ENCODE results near the gene CAMTA1. TPM values are rescaled to one million over a fixed set of nuclear protein-coding genes. Genes with fewer than 3 reads are reported as not detected.

The CAMTA1 gene
- total RNA-seq, 1 donor from 2014 or later: 38.1 TPM

DNA sequence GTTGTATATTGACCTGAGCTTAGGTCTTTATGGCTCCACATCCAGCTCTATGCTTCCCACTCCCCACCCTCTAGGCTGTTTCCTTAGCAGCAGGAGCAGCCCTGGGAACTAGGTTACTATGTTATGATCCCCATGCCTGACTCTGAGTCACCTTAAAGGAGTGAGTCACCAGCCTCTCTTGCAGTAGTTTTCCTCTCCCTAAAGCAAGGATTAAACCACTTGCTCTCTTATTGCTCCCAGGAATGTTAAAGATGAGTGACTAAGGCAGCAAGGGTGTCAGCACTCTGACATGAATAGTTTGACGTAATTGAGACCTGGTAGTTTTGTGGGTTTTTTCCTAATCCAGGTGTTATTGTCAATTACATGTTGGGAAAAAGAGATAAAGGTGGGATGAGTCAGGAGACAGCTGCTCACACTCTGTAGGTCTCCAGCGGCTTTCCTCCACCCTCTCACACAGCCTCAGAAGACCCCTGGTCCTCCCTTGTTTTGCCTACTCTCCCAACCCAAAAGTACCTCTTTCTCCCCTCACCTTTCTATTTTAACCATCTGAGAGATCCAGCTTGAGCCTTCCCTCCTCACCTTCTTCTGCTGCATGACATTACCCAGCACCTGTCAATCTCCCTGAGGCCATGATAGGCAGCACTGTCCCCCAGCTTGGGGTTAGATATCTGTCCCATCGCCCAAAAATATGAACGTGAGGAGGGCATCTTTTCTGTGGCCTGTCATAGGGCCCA, 616.7 kb downstream of the CAMTA1 start:
- Histone ChIP-seq H3K4me3 (ENCODE audit: low read length in 3 of 3) (no peak overlapping the region), H3K27ac (ENCODE audit: low read depth, low read length) (no peak overlapping the region), H3K9ac (ENCODE audit: low read depth in 1 of 3, low read length in 3 of 3) (no peak overlapping the region), H3K4me1 (ENCODE audit: control insufficient read depth in 3 of 3, insufficient read depth in 3 of 3, low read length in 3 of 3) (no peaks in the 10 kb centered on the region), H3K27me3 (ENCODE audit: control insufficient read depth in 3 of 3, insufficient read depth in 3 of 3, low read length in 3 of 3) (no peaks in the 10 kb centered on the region), H3K36me3 (ENCODE audit: control insufficient read depth in 3 of 3, insufficient read depth in 3 of 3, low read length in 3 of 3) (no peaks in the 10 kb centered on the region), H3K9me3 (ENCODE audit: control insufficient read depth in 3 of 3, low read length in 3 of 3) (no peaks in the 10 kb centered on the region)

GRCh38 chr1:7402548-7402850, 617.2 kb downstream of the CAMTA1 start:
- Histone ChIP-seq H3K9ac (ENCODE audit: low read depth in 1 of 3, low read length in 3 of 3) (no peak overlapping the region), H3K27me3 (ENCODE audit: control insufficient read depth in 3 of 3, insufficient read depth in 3 of 3, low read length in 3 of 3) (no peaks in the 10 kb centered on the region), H3K9me3 (ENCODE audit: control insufficient read depth in 3 of 3, low read length in 3 of 3) (no peaks in the 10 kb centered on the region), H3K4me1 (ENCODE audit: control insufficient read depth in 3 of 3, insufficient read depth in 3 of 3, low read length in 3 of 3) (no peaks in the 10 kb centered on the region), H3K36me3 (ENCODE audit: control insufficient read depth in 3 of 3, insufficient read depth in 3 of 3, low read length in 3 of 3) (no peaks in the 10 kb centered on the region), H3K4me3 (ENCODE audit: low read length in 3 of 3) (no peak overlapping the region), H3K27ac (ENCODE audit: low read depth, low read length) (no peak overlapping the region)

DNA sequence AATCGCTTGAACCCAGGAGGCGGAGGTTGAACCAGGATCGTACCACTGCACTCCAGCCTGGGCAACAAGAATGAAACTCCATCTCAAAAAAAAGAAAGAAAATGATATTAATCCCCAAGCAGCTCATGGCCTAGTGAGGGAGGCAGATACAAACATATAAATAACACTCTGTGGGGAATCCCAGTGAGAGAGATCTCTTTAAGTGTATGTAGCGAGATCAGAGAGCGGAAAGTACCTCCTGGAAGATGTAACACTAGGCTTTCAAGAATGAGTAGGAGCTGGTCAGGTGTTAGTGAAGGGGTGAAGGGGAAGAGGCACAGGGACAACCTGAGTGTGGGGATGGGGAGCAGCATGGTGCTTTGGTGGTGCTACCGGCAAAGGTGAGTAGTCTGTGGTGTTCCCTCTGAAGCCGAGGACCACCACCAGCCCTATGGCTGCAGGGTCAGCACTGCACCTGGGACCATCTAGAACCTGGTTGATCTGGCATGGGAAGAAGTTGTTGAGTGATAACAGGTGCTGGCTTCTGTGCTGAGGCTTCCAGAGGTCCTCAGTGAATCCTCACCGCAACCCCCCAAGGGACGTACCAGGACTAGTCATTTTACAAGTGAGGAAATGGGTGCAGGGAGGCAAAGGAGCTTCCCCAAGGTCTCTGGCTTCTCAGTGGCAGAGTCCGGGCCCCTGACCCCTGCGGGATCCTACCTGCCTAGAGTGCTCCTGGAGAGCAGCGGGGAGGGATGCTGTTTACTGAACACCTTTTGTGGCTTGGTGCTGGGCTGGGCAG, 618.2 kb downstream of the CAMTA1 start:
- H3K4me3 ChIP-seq (ENCODE audit: low read length in 3 of 3): no peak overlapping the region
- H3K9me3 ChIP-seq (ENCODE audit: control insufficient read depth in 3 of 3, low read length in 3 of 3): no peaks in the 10 kb centered on the region
- peaks cover 0 to 4% (median 0%) of the 10 kb centered on the region in 3 donors for H3K27me3 ChIP-seq (ENCODE audit: control insufficient read depth in 3 of 3, insufficient read depth in 3 of 3, low read length in 3 of 3)
- no peak overlapping the region for H3K9ac ChIP-seq (ENCODE audit: low read depth in 1 of 3, low read length in 3 of 3)
- H3K36me3 ChIP-seq (ENCODE audit: control insufficient read depth in 3 of 3, insufficient read depth in 3 of 3, low read length in 3 of 3): no peaks in the 10 kb centered on the region
- no peaks in the 10 kb centered on the region for H3K4me1 ChIP-seq (ENCODE audit: control insufficient read depth in 3 of 3, insufficient read depth in 3 of 3, low read length in 3 of 3)
- H3K27ac ChIP-seq (ENCODE audit: low read depth, low read length): no peak overlapping the region

- no peak overlapping the region for H3K27ac ChIP-seq (ENCODE audit: low read depth, low read length)
- no peak overlapping the region for H3K9ac ChIP-seq (ENCODE audit: low read depth in 1 of 3, low read length in 3 of 3)
- no peaks in the 10 kb centered on the region for H3K9me3 ChIP-seq (ENCODE audit: control insufficient read depth in 3 of 3, low read length in 3 of 3)
- no peaks in the 10 kb centered on the region for H3K4me1 ChIP-seq (ENCODE audit: control insufficient read depth in 3 of 3, insufficient read depth in 3 of 3, low read length in 3 of 3)
- peaks cover 0 to 5% (median 0%) of the 10 kb centered on the region in 3 donors for H3K27me3 ChIP-seq (ENCODE audit: control insufficient read depth in 3 of 3, insufficient read depth in 3 of 3, low read length in 3 of 3)
- H3K4me3 ChIP-seq (ENCODE audit: low read length in 3 of 3): no peak overlapping the region
- no peaks in the 10 kb centered on the region for H3K36me3 ChIP-seq (ENCODE audit: control insufficient read depth in 3 of 3, insufficient read depth in 3 of 3, low read length in 3 of 3)
Observed at GRCh38 chr1:7404046-7404742, 618.9 kb downstream of the CAMTA1 start.

DNA sequence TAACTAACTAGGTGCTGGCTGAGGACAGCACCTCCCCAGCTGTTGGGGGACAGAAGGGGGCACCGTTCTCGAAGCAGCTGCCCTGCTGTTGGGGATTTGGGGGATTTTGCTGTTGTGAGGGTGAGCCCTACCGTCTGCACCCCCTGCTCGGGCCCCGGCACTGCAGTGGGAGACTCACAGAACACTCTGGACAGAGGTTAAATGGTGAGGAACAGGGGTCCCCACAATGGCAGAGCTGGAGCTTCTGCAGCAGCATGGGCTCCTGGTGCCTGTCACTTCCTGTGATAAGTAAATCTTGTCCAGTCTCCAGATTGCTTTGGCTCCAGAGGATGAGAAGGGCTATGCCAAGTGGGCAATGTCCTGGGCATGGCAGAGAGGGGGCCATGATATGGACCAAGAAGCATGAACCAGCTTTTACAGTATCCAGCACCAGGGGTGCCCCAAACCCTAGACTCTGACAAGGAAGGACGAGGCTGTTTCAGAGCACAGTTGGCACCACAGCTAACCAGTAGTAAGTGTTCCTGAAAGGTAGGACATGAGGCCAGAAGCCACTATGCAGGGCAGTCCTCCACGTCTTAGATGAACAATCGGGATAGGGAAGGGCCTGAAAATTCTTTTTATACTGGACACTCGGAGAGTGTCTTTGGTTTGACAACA, 620.7 kb downstream of the CAMTA1 start:
- H3K27me3 ChIP-seq (ENCODE audit: control insufficient read depth in 3 of 3, insufficient read depth in 3 of 3, low read length in 3 of 3): peaks cover 0 to 6% (median 0%) of the 10 kb centered on the region in 3 donors
- no peak overlapping the region for H3K27ac ChIP-seq (ENCODE audit: low read depth, low read length)
- no peaks in the 10 kb centered on the region for H3K36me3 ChIP-seq (ENCODE audit: control insufficient read depth in 3 of 3, insufficient read depth in 3 of 3, low read length in 3 of 3)
- no peaks in the 10 kb centered on the region for H3K4me1 ChIP-seq (ENCODE audit: control insufficient read depth in 3 of 3, insufficient read depth in 3 of 3, low read length in 3 of 3)
- no peak overlapping the region for H3K9ac ChIP-seq (ENCODE audit: low read depth in 1 of 3, low read length in 3 of 3)
- no peaks in the 10 kb centered on the region for H3K9me3 ChIP-seq (ENCODE audit: control insufficient read depth in 3 of 3, low read length in 3 of 3)
- no peak overlapping the region for H3K4me3 ChIP-seq (ENCODE audit: low read length in 3 of 3)

DNA sequence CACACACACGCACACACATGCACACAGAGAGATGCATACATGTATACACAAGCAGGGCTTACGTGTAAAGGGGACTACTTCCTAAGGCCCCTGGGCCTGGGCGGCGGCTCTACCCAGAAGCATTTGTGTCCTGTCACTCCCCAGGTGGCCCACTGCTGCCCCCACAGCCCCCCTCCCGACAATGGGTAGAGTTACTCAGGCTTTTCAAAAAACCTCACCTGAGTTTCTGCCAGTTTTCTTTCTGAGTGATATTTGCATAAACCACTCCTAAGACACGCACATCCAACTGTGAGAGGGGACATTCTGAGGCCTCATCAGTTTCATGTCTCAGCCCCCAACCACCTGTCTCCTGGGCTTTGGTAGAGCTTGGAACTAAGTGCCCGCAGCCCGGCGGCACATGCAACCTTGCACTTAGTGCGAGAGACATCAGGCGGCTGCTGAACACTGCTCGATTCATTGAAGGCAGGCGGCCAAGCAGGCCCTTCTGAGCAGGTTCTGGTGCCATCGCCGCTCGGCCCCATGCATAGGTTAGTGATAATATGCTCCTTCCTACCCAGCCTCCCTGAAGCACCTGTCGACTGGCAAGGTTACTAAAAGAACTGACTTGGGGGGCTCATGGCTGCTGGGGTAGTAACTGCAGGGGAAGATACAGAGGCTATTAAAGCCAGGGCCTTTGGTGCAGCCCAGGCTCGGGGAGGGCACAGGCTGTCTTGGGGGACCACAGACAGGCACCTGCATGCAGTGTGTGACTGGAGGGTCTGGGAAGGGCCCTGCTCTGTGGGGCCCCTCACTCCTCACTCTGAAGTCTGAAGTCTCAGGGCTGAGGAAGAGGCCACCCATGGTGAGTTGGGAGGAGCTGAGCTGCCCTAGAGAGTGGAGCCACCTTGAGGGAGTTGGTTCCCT, 621.6 kb downstream of the CAMTA1 start:
- Histone ChIP-seq H3K27ac (ENCODE audit: low read depth, low read length) (no peak overlapping the region), H3K27me3 (ENCODE audit: control insufficient read depth in 3 of 3, insufficient read depth in 3 of 3, low read length in 3 of 3) (peaks cover 0 to 6% (median 0%) of the 10 kb centered on the region in 3 donors), H3K4me3 (ENCODE audit: low read length in 3 of 3) (no peak overlapping the region), H3K9ac (ENCODE audit: low read depth in 1 of 3, low read length in 3 of 3) (no peak overlapping the region), H3K9me3 (ENCODE audit: control insufficient read depth in 3 of 3, low read length in 3 of 3) (no peaks in the 10 kb centered on the region), H3K36me3 (ENCODE audit: control insufficient read depth in 3 of 3, insufficient read depth in 3 of 3, low read length in 3 of 3) (no peaks in the 10 kb centered on the region), H3K4me1 (ENCODE audit: control insufficient read depth in 3 of 3, insufficient read depth in 3 of 3, low read length in 3 of 3) (no peaks in the 10 kb centered on the region)

DNA sequence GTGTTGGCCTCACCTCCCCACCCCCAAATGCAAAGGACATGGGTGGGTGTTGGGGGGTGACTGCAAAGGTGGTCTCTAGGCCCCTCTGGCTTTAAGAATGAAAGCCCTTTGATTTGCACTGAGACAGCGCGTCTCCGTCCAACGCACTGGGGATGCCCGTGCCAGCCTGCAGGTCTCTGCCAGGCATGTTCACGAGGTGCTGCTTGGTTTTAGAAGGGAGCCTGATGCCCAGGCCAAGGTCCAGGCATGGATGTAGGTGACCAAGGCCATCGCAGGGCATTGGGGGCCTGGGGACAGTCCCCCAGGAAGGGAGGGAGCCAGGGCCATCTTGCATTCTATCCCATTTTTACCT, 622.3 kb downstream of the CAMTA1 start:
- Histone ChIP-seq H3K4me1 (ENCODE audit: control insufficient read depth in 3 of 3, insufficient read depth in 3 of 3, low read length in 3 of 3) (no peaks in the 10 kb centered on the region), H3K9ac (ENCODE audit: low read depth in 1 of 3, low read length in 3 of 3) (no peak overlapping the region), H3K4me3 (ENCODE audit: low read length in 3 of 3) (no peak overlapping the region), H3K9me3 (ENCODE audit: control insufficient read depth in 3 of 3, low read length in 3 of 3) (no peaks in the 10 kb centered on the region), H3K36me3 (ENCODE audit: control insufficient read depth in 3 of 3, insufficient read depth in 3 of 3, low read length in 3 of 3) (no peaks in the 10 kb centered on the region), H3K27ac (ENCODE audit: low read depth, low read length) (no peak overlapping the region), H3K27me3 (ENCODE audit: control insufficient read depth in 3 of 3, insufficient read depth in 3 of 3, low read length in 3 of 3) (peaks cover 0 to 6% (median 0%) of the 10 kb centered on the region in 3 donors)

DNA sequence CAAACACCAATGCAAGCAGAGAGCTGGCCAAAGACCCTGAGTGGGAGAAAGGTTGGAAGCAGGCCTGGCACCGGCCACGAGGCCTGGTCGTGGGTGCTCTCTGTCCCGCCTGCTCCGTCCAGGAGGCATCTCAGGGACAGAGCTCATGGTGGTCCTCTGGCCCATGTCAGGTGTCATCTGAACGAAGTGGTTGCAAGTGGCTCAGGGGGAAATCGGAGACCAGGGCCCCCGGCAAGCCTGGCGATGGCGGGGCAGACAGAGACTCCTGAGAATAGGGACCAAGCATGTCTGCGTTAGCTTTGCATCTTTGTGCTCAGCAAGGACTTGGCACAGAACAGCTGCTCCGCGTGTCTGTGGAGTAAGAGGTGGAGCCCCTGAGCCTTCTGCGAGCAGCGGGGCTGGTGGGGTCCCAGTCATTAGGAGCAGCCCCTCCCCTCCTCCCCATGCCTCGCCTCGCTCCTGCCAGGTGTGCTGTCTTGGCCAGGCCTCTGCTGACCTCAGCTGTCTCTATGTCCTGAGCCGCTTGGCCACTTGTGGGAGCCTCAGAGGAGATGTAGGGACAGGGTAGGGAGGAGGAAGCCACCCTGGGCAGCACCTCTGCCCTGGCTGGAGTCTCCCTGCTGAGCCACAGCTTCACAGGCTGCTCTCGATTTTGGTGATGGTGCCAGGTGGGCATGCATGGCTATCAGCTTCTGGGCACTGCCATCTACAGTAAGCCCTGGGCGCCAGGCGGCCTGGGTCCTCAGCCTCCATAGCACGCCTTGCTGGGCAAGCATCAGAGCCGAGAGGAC, 622.9 kb downstream of the CAMTA1 start:
- Histone ChIP-seq H3K9ac (ENCODE audit: low read depth in 1 of 3, low read length in 3 of 3) (no peak overlapping the region), H3K9me3 (ENCODE audit: control insufficient read depth in 3 of 3, low read length in 3 of 3) (no peaks in the 10 kb centered on the region), H3K36me3 (ENCODE audit: control insufficient read depth in 3 of 3, insufficient read depth in 3 of 3, low read length in 3 of 3) (no peaks in the 10 kb centered on the region), H3K4me3 (ENCODE audit: low read length in 3 of 3) (no peak overlapping the region), H3K4me1 (ENCODE audit: control insufficient read depth in 3 of 3, insufficient read depth in 3 of 3, low read length in 3 of 3) (no peaks in the 10 kb centered on the region), H3K27me3 (ENCODE audit: control insufficient read depth in 3 of 3, insufficient read depth in 3 of 3, low read length in 3 of 3) (peaks cover 0 to 6% (median 0%) of the 10 kb centered on the region in 3 donors), H3K27ac (ENCODE audit: low read depth, low read length) (no peak overlapping the region)

DNA sequence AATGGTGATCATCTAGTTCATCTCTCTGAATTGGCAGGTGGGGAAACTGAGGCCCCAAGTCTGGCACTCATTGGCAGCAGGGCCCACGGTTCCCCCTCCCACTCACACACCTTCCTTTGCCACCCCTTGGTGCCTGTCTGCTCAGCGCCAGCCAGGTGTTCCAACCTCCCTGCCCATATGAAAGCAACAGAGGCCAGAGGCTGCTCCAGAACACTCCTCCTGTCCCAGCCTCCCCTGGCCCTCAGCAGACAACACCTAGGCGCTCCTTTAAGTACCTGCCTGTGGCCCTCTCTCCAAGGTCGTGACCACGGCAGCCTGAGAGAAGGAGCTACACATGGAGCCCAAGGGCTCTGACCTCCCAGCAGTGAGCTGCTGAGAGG, 623.5 kb downstream of the CAMTA1 start:
- Histone ChIP-seq H3K9ac (ENCODE audit: low read depth in 1 of 3, low read length in 3 of 3) (no peak overlapping the region), H3K27me3 (ENCODE audit: control insufficient read depth in 3 of 3, insufficient read depth in 3 of 3, low read length in 3 of 3) (peaks cover 0 to 6% (median 0%) of the 10 kb centered on the region in 3 donors), H3K9me3 (ENCODE audit: control insufficient read depth in 3 of 3, low read length in 3 of 3) (no peaks in the 10 kb centered on the region), H3K4me3 (ENCODE audit: low read length in 3 of 3) (no peak overlapping the region), H3K27ac (ENCODE audit: low read depth, low read length) (no peak overlapping the region), H3K36me3 (ENCODE audit: control insufficient read depth in 3 of 3, insufficient read depth in 3 of 3, low read length in 3 of 3) (no peaks in the 10 kb centered on the region), H3K4me1 (ENCODE audit: control insufficient read depth in 3 of 3, insufficient read depth in 3 of 3, low read length in 3 of 3) (no peaks in the 10 kb centered on the region)
